Caco-2 (cell line): ENCODE measurements around the gene ABHD4. TPM values are rescaled to one million over a fixed set of nuclear protein-coding genes. Genes with fewer than 3 reads are reported as not detected.
"Not testable (repeated sequence)": the region's sequence is repeated elsewhere in the genome, so short reads cannot be mapped to it uniquely, and the experiment has no call there.

ENCODE experiments used
- BruUV-seq: library from RNA; stranded (reverse); fragments of 400-500 nt; replicated peaks from 2 replicates; lab custom pipeline; 2021; lab: Mats Ljungman, UMichigan
- CTCF ChIA-PET: fragments of 300-600 bp; sonication (Branson Sonifier 250); formaldehyde crosslinking; loops from one replicate; lab custom pipeline; 2022; ENCODE audit warnings: antibody characterized with exemption; lab: Charles Lee
- POLR2A ChIA-PET: fragments of 300-600 bp; sonication (Branson Sonifier 250); formaldehyde crosslinking; loops from one replicate; lab custom pipeline; 2022; ENCODE audit warnings: antibody characterized with exemption; lab: Charles Lee
- DNase-seq, 2 experiments: peaks; one replicate each; pipeline versions ENCODE4 v3.0.0 to v3.0.0-alpha.2; 2020 to 2022
- H3K27me3 ChIP-seq: replicated peaks from 2 replicates; pipeline ENCODE4 v1.6.0; 2011; ENCODE audit warnings: low read length; ENCODE audit not compliant: control insufficient read depth, insufficient read depth
- H3K36me3 ChIP-seq: 2 replicates; pipeline ENCODE4 v1.5.1; 2011; ENCODE audit warnings: low read length; ENCODE audit not compliant: control insufficient read depth, insufficient read depth
- H3K4me1 ChIP-seq: fragments of 250-450 bp; sonication (Bioruptor Pico); 2 replicates; pipeline ENCODE4 v1.5.1; 2020; ENCODE audit warnings: mild to moderate bottlenecking
- H3K4me3 ChIP-seq: 2 replicates; pipeline ENCODE4 v1.5.1; 2011; ENCODE audit warnings: low read depth, mild to moderate bottlenecking, control low read depth, low read length
- H3K9me3 ChIP-seq: fragments of 250-450 bp; sonication (Bioruptor Pico); 2 replicates; pipeline ENCODE4 v1.5.1; 2020; ENCODE audit warnings: mild to moderate bottlenecking, moderate library complexity
- H3K27ac Mint-ChIP-seq: one replicate; pipeline ENCODE4 v1.8.0; 2022; ENCODE audit warnings: mixed read lengths; ENCODE audit not compliant: unreplicated experiment
- H3K27me3 Mint-ChIP-seq: one replicate; pipeline ENCODE4 v1.8.0; 2022; ENCODE audit warnings: mixed read lengths; ENCODE audit not compliant: insufficient read depth, unreplicated experiment
- H3K36me3 Mint-ChIP-seq: one replicate; pipeline ENCODE4 v1.8.0; 2022; ENCODE audit warnings: mild to moderate bottlenecking, mixed read lengths; ENCODE audit not compliant: insufficient read depth, unreplicated experiment
- H3K4me1 Mint-ChIP-seq: one replicate; pipeline ENCODE4 v1.8.0; 2022; ENCODE audit warnings: low read depth, mixed read lengths; ENCODE audit not compliant: unreplicated experiment
- H3K4me3 Mint-ChIP-seq: one replicate; pipeline ENCODE4 v1.8.0; 2022; ENCODE audit warnings: mild to moderate bottlenecking, moderate library complexity, mixed read lengths; ENCODE audit not compliant: unreplicated experiment
- H3K9me3 Mint-ChIP-seq: one replicate; pipeline ENCODE4 v1.8.0; 2022; ENCODE audit warnings: mixed read lengths; ENCODE audit not compliant: unreplicated experiment
- intact Hi-C: fragments of 100-400 bp; cut with micrococcal nuclease; formaldehyde crosslinking; loops from one replicate; pipeline ENCODE4 v1.10.0; 2022; ENCODE audit not compliant: unreplicated experiment
- total RNA-seq: library from RNA; stranded (reverse); gene quantifications from 2 replicates; pipeline ENCODE4 v1.2.3, GENCODE V29; 2022
- TF ChIP-seq, protein P1 (sequence below), 2 experiments: fragments of 200-600 bp in 1 of 2; IDR thresholded peaks; 1 replicate in 1 of 2; 2 replicates in 1 of 2; pipeline versions ENCODE4 v1.5.1 to v1.8.0; 2011 to 2022; ENCODE audit warnings: antibody characterized with exemption in 1 of 2, control low read depth in 1 of 2, inconsistent platforms in 1 of 2, low read depth in 1 of 2, low read length in 1 of 2, mild to moderate bottlenecking in 1 of 2, moderate library complexity in 1 of 2; ENCODE audit not compliant: insufficient read depth in 1 of 2, severe bottlenecking in 1 of 2, unreplicated experiment in 1 of 2

Gene ABHD4
- total RNA-seq, 1 experiment from 2014 or later = 73.5 TPM

DNA sequence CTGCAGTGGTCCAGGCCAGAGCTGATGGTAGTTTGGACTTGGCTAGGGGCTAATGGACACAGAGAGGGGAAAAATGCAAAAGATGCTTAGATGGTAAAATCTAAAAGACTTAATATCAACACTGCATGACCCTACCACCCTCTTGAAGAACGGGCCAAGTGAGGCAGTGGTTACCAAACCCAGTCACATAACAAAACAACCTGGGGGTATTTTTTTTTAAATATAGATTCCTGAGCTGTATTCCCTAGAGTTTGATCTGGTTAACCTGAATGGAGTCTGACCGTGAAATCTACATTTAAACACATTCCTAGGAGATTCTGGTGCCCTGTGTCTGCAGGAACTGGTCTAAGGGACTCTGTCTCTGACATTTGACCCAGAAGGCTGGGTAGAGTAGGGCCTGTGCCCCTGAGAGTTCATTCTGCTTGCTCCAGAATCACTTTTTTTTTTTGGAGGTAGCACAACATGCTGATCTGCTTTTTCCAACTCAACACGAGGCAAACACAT, 15.7 kb downstream of the ABHD4 start:
- H3K4me1 ChIP-seq = peaks cover 28% of the 10 kb centered on the region
- Mint-ChIP-seq H3K4me3 (peak overlapping the region; percentile 61), H3K4me1 (peaks cover 26% of the 10 kb centered on the region), H3K27ac (peak overlapping the region; percentile 99), H3K27me3 (no peaks in the 10 kb centered on the region), H3K36me3 (peaks cover 59% of the 10 kb centered on the region), H3K9me3 (peaks cover 10% of the 10 kb centered on the region)
- ChIA-PET POLR2A (interaction anchor here (0.7 to 1.0 kb wide), 2 partner anchors 11 to 216 kb away, joined by 3 read pairs; no protein-coding TSS in a partner anchor), CTCF (interaction anchor here (0.6 to 1.9 kb wide), 2 partner anchors 11 to 15 kb away, joined by 3 to 8 read pairs; no protein-coding TSS in a partner anchor)
- BruUV-seq = TSS peak; percentile 99
- no peak overlapping the region for H3K4me3 ChIP-seq
- no peaks in the 10 kb centered on the region; the same call in 1 of the 2 replicates for H3K9me3 ChIP-seq
- no peak for DNase-seq
- no peaks in the 10 kb centered on the region for H3K27me3 ChIP-seq
- intact Hi-C loops = loop anchor here (1.0 to 5.0 kb wide), 5 partner anchors 7 to 204 kb away; partner anchors contain the start of genes ABHD4, DAD1 and SLC7A7
- TF ChIP-seq, protein P1, sequence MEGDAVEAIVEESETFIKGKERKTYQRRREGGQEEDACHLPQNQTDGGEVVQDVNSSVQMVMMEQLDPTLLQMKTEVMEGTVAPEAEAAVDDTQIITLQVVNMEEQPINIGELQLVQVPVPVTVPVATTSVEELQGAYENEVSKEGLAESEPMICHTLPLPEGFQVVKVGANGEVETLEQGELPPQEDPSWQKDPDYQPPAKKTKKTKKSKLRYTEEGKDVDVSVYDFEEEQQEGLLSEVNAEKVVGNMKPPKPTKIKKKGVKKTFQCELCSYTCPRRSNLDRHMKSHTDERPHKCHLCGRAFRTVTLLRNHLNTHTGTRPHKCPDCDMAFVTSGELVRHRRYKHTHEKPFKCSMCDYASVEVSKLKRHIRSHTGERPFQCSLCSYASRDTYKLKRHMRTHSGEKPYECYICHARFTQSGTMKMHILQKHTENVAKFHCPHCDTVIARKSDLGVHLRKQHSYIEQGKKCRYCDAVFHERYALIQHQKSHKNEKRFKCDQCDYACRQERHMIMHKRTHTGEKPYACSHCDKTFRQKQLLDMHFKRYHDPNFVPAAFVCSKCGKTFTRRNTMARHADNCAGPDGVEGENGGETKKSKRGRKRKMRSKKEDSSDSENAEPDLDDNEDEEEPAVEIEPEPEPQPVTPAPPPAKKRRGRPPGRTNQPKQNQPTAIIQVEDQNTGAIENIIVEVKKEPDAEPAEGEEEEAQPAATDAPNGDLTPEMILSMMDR (IDR thresholded peaks at IDR 0.05; ENCODE audit: insufficient read depth in 1 of 2, low read depth in 1 of 2, low read length in 1 of 2, severe bottlenecking in 1 of 2, unreplicated experiment in 1 of 2) = no peak
- peaks cover 1% of the 10 kb centered on the region; the same call in 1 of the 2 replicates for H3K36me3 ChIP-seq

DNA sequence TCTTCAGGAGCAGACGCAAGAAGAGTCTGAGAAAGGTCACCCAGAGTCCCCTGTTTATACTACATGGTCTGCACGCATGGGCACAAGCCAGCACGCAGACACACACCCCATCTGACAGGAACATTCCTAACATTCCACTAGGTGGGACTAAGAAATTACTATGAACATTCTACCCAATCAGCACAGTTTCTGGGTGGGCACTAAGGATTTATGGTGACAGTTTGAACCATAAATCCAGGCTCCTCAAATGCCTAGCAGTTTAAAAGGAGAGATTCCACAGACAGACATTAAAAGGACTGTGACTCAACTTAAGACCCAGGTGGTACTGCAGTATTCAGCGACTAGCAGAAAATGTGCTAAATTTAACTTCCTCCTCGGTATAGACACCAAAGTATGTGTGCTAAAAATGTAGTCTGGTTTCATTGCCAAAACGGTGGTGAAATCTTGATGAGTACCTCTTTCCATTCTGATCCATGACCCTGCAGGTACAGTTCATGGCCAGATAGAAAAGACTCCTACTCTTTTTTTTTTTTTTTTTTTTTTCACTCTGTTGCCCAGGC, 16.2 kb downstream of the ABHD4 start:
- H3K4me3 Mint-ChIP-seq = peak overlapping the region; percentile 46
- H3K9me3 Mint-ChIP-seq = peaks cover 10% of the 10 kb centered on the region
- peaks cover 26% of the 10 kb centered on the region for H3K4me1 Mint-ChIP-seq
- peaks cover 59% of the 10 kb centered on the region for H3K36me3 Mint-ChIP-seq
- H3K4me3 ChIP-seq = no peak overlapping the region
- no TSS peak for BruUV-seq
- no peaks in the 10 kb centered on the region for H3K27me3 Mint-ChIP-seq
- ChIA-PET CTCF (no interaction called here), POLR2A (no interaction called here)
- H3K36me3 ChIP-seq = peaks cover 1% of the 10 kb centered on the region; the same call in 1 of the 2 replicates
- H3K27ac Mint-ChIP-seq = peak overlapping the region; percentile 99
- no peaks in the 10 kb centered on the region for H3K27me3 ChIP-seq
- TF ChIP-seq, protein P1 (IDR thresholded peaks at IDR 0.05; ENCODE audit: insufficient read depth in 1 of 2, low read depth in 1 of 2, low read length in 1 of 2, severe bottlenecking in 1 of 2, unreplicated experiment in 1 of 2) = no peak
- intact Hi-C loops = loop anchor here (1.0 to 5.0 kb wide), 5 partner anchors 8 to 203 kb away; partner anchors contain the start of genes ABHD4, DAD1 and SLC7A7
- peaks cover 28% of the 10 kb centered on the region for H3K4me1 ChIP-seq
- peak; percentile 88 to 94 for DNase-seq
- H3K9me3 ChIP-seq = no peaks in the 10 kb centered on the region; the same call in 1 of the 2 replicates

DNA sequence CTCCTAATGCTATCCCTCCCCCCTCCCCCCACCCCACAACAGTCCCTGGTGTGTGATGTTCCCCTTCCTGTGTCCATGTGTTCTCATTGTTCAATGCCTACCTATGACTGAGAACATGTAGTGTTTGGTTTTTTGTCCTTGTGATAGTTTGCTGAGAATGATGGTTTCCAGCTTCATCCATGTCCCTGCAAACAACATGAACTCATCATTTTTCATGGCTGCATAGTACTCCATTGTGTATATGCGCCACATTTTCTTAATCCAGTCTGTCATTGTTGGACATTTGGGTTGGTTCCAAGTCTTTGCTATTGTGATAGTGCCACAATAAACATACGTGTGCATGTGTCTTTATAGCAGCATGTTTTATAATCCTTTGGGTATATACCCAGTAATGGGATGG, 17.7 kb downstream of the ABHD4 start:
- intact Hi-C loops = loop anchor here (2.0 kb wide), 2 partner anchors 17 to 55 kb away; partner anchors contain the start of gene ABHD4
- CTCF ChIA-PET, H3K4me3 Mint-ChIP-seq: not testable (repeated sequence)

More for the DNA sequence above, 17.7 kb downstream of the ABHD4 start:
- POLR2A ChIA-PET, H3K4me3 ChIP-seq, H3K27me3 ChIP-seq, H3K27me3 Mint-ChIP-seq, H3K9me3 ChIP-seq, H3K36me3 ChIP-seq, DNase-seq, BruUV-seq, H3K9me3 Mint-ChIP-seq: not testable (repeated sequence)
- Mint-ChIP-seq H3K36me3 (peaks cover 44% of the 10 kb centered on the region), H3K4me1 (peaks cover 26% of the 10 kb centered on the region), H3K27ac (peak overlapping the region; percentile 45)
- peaks cover 28% of the 10 kb centered on the region for H3K4me1 ChIP-seq
